H1 (cell line): ENCODE data around the gene EPB41L2. TPM values are rescaled to one million over a fixed set of nuclear protein-coding genes. Genes with fewer than 3 reads are reported as not detected.

Source experiments
- CBX8 ChIP-seq: fragments of 300-800, 300-1000 bp; sonication (generic); IDR thresholded peaks from 2 replicates; pipeline ENCODE4 v1.7.1; 2016; ENCODE audit warnings: low read depth, low read length, borderline replicate concordance
- CREB1 ChIP-seq: IDR thresholded peaks from 2 replicates; pipeline ENCODE4 v1.6.1; 2012; ENCODE audit warnings: inconsistent platforms
- CTBP2 ChIP-seq: IDR thresholded peaks from 2 replicates; pipeline ENCODE4 v1.7.0; 2011; ENCODE audit warnings: borderline replicate concordance, mild to moderate bottlenecking, moderate library complexity, mixed read lengths, low read length; ENCODE audit not compliant: insufficient read depth, insufficient read length
- NANOG ChIP-seq: IDR thresholded peaks from 2 replicates; pipeline ENCODE4 v1.6.1; 2011; ENCODE audit warnings: low read length, low read depth, mild to moderate bottlenecking, inconsistent platforms; ENCODE audit not compliant: insufficient read depth, poor library complexity, severe bottlenecking
- POLR2AphosphoS5 ChIP-seq: IDR thresholded peaks from 2 replicates; pipeline ENCODE4 v1.6.1; 2011; ENCODE audit warnings: low read depth, low read length
- RNF2 ChIP-seq: fragments of 200-900, 300-1000 bp; sonication (generic); IDR thresholded peaks from 2 replicates; pipeline ENCODE4 v1.7.1; 2016; ENCODE audit warnings: borderline replicate concordance, low read depth, mild to moderate bottlenecking, antibody characterized with exemption, low read length; ENCODE audit not compliant: poor library complexity, severe bottlenecking; ENCODE audit errors: missing control alignments
- TBP ChIP-seq: IDR thresholded peaks from 2 replicates; pipeline ENCODE4 v1.6.1; 2011; ENCODE audit warnings: low read depth, low read length, improper control_type of control experiment
- polyA plus RNA-seq, 7 experiments: library from polyadenylated mRNA; depleted of rRNA in 3 of 7; stranded (reverse) in 5 of 7; unstranded in 2 of 7; fragments of >200 nt in 5 of 7; fragments of 200-250 nt in 2 of 7; gene quantifications; 1 replicate in 5 of 7; 2 replicates in 1 of 7; 4 replicates in 1 of 7; pipeline versions ENCODE4 v1.2.1 to v1.2.3, GENCODE V29; 2011 to 2013; ENCODE audit warnings: missing spikeins in 2 of 7, mixed read lengths in 2 of 7
- total RNA-seq: library from RNA; stranded (reverse); fragmentation: NEBNext Ultra II Directional; extraction: Animal tissue kit (Norgen Biotek cat#: 25700); gene quantifications from 2 replicates; pipeline ENCODE4 v1.2.1, GENCODE V29; 2021
- TF ChIP-seq, protein P1 (sequence below): IDR thresholded peaks from 2 replicates; pipeline ENCODE4 v1.6.1; 2012; ENCODE audit warnings: low read length, inconsistent platforms

Gene EPB41L2
- total and polyA plus RNA-seq, 2 of the 8 experiments (the other 6 are each of a cell fraction or from before 2014, with no cell fraction given), result 22.5 to 123 TPM

DNA sequence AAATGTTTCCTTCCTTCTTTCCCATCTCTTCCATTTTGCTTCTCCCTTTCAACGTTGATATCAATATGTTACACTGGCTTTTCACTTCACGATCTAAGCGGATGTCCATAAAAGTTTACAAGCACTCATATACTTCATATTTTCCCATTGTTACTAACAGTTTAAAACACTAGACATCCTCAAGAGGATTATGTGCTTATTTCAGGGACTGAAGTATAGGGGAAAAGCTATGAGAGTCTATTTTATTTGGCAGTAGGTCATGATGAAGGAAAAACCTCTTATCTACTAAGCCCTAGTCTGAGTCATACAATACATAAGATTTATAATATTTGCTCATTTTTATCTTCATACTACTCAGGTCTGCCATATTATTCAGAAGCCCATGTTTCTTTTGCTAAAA lies 20.6 kb upstream of the EPB41L2 start (continued):
- TF ChIP-seq, protein P1, sequence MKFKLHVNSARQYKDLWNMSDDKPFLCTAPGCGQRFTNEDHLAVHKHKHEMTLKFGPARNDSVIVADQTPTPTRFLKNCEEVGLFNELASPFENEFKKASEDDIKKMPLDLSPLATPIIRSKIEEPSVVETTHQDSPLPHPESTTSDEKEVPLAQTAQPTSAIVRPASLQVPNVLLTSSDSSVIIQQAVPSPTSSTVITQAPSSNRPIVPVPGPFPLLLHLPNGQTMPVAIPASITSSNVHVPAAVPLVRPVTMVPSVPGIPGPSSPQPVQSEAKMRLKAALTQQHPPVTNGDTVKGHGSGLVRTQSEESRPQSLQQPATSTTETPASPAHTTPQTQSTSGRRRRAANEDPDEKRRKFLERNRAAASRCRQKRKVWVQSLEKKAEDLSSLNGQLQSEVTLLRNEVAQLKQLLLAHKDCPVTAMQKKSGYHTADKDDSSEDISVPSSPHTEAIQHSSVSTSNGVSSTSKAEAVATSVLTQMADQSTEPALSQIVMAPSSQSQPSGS, result no peak
- TF ChIP-seq TBP (no peak), CBX8 (no peak), CTBP2 (no peak), CREB1 (no peak), POLR2AphosphoS5 (no peak), RNF2 (no peak), NANOG (no peak)
